GM20431 (cell line): Measurements from ENCODE around the gene CREBRF.
"Not testable (repeated sequence)": the region's sequence is repeated elsewhere in the genome, so short reads cannot be mapped to it uniquely, and the experiment has no call there.

Source experiments
- in situ Hi-C: fragments of 300-500 bp; cut with MseI, MboI; formaldehyde crosslinking; loops from one replicate; pipeline ENCODE4 v1.15.0; 2020; ENCODE audit warnings: low sequenced_read_pairs; ENCODE audit not compliant: unreplicated experiment

The CREBRF gene

GRCh38 chr5:173055983-173056782 lies at the start of gene CREBRF:
TSS of gene CREBRF (plus strand) at chr5:173056352. CDS start at chr5:173080776, 24,424 bp downstream.
- in situ Hi-C loops = no loop called here

- in situ Hi-C loops = no loop called here
Observed at GRCh38 chr5:173010021-173010420, 46.1 kb upstream of the CREBRF start.

GRCh38 chr5:173010547-173011464 lies 45.3 kb upstream of the CREBRF start:
- in situ Hi-C loops = no loop called here

- in situ Hi-C loops = no loop called here
Observed at GRCh38 chr5:173011566-173011965, 44.6 kb upstream of the CREBRF start.

GRCh38 chr5:173012882-173013281 lies 43.3 kb upstream of the CREBRF start:
- in situ Hi-C loops = no loop called here

GRCh38 chr5:173014671-173015070 lies 41.5 kb upstream of the CREBRF start:
- in situ Hi-C loops = no loop called here

- in situ Hi-C loops = no loop called here
Observed at GRCh38 chr5:173015192-173015591, 41.0 kb upstream of the CREBRF start.

- in situ Hi-C loops = no loop called here
Observed at GRCh38 chr5:173015598-173016455, 40.3 kb upstream of the CREBRF start.

GRCh38 chr5:173016598-173017046 lies 39.5 kb upstream of the CREBRF start:
- in situ Hi-C loops = no loop called here

GRCh38 chr5:173017087-173017486 lies 39.1 kb upstream of the CREBRF start:
- in situ Hi-C loops = not testable (repeated sequence)

- in situ Hi-C loops = no loop called here
Observed at GRCh38 chr5:173018358-173018757, 37.8 kb upstream of the CREBRF start.

GRCh38 chr5:173020154-173020581 lies 36.0 kb upstream of the CREBRF start:
- in situ Hi-C loops = no loop called here

- in situ Hi-C loops = no loop called here
Observed at GRCh38 chr5:173020643-173021042, 35.5 kb upstream of the CREBRF start.

GRCh38 chr5:173025651-173026050 lies 30.5 kb upstream of the CREBRF start:
- in situ Hi-C loops = no loop called here

- in situ Hi-C loops = no loop called here
Observed at GRCh38 chr5:173027905-173028304, 28.2 kb upstream of the CREBRF start.

GRCh38 chr5:173028811-173029327 lies 27.3 kb upstream of the CREBRF start:
- in situ Hi-C loops = no loop called here

- in situ Hi-C loops = no loop called here
Observed at GRCh38 chr5:173029499-173029921, 26.6 kb upstream of the CREBRF start.

GRCh38 chr5:173032096-173032495 lies 24.1 kb upstream of the CREBRF start:
- in situ Hi-C loops = not testable (repeated sequence)

- in situ Hi-C loops = no loop called here
Observed at GRCh38 chr5:173032730-173033129, 23.4 kb upstream of the CREBRF start.

GRCh38 chr5:173033923-173034322 lies 22.2 kb upstream of the CREBRF start:
- in situ Hi-C loops = no loop called here
